Right lobe of liver (tissue), 4 donors: Measurements from ENCODE around the gene GLT1D1.

Source experiments
- POLR2A ChIP-seq: fragments of 450-650 bp; IDR thresholded peaks from one replicate; pipeline ENCODE4 v1.6.1; 2017; ENCODE audit warnings: antibody characterized with exemption, mild to moderate bottlenecking
- TF ChIP-seq, protein P1 (sequence below), 4 donors: fragments of 200-600 bp in 3 of 4; fragments of 450-650 bp in 1 of 4; IDR thresholded peaks; one replicate each; pipeline versions ENCODE4 v1.5.1 to v1.8.0; 2016 to 2022; ENCODE audit warnings: antibody characterized with exemption in 4 of 4, mild to moderate bottlenecking in 2 of 4
- donor health status: DM: no; HTN: no; CAD: no.
- donor health status: DM: no; HTN: no; CAD: no.
- donor health status: DM: no; HTN: yes; CAD: no.

DNA sequence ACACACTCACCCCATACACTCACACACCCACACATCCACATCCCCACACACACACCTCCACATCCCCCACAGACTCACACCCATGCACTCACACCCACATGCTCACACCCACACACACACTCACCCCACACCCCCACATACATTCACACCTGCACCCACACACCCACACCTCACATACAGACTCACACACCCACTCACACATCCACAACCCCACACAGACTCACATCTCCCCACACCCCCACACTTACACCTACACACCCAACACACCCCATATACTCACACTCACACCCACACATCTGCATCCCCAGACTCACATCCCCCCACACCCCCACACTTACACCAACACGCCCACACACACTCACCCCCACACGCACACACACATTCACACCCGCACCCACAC is 171.8 kb downstream of the GLT1D1 start:
- TF ChIP-seq, protein P1, sequence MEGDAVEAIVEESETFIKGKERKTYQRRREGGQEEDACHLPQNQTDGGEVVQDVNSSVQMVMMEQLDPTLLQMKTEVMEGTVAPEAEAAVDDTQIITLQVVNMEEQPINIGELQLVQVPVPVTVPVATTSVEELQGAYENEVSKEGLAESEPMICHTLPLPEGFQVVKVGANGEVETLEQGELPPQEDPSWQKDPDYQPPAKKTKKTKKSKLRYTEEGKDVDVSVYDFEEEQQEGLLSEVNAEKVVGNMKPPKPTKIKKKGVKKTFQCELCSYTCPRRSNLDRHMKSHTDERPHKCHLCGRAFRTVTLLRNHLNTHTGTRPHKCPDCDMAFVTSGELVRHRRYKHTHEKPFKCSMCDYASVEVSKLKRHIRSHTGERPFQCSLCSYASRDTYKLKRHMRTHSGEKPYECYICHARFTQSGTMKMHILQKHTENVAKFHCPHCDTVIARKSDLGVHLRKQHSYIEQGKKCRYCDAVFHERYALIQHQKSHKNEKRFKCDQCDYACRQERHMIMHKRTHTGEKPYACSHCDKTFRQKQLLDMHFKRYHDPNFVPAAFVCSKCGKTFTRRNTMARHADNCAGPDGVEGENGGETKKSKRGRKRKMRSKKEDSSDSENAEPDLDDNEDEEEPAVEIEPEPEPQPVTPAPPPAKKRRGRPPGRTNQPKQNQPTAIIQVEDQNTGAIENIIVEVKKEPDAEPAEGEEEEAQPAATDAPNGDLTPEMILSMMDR (IDR thresholded peaks at IDR 0.05): no peak
- TF ChIP-seq POLR2A: no peak
